Astrocyte (in vitro differentiated cells and primary cell): ENCODE results near the gene CD276.

Source experiments
- CTCF ChIP-seq: IDR thresholded peaks from 2 replicates; pipeline ENCODE4 v1.5.1; 2011; ENCODE audit warnings: low read depth, mild to moderate bottlenecking, inconsistent platforms, low read length, moderate library complexity; ENCODE audit not compliant: insufficient read depth
- EZH2 ChIP-seq: IDR thresholded peaks from 2 replicates; pipeline ENCODE4 v1.6.1; 2012; ENCODE audit warnings: mild to moderate bottlenecking, low read length, inconsistent platforms; ENCODE audit not compliant: insufficient read depth

- no peak for TF ChIP-seq CTCF
- TF ChIP-seq EZH2, result no peak
Measured at GRCh38 chr15:73749971-73750370, 65.8 kb downstream of the CD276 start.
